Activated CD4-positive, CD25-positive, alpha-beta regulatory T cell treated with anti-CD3 and anti-CD28 coated beads, Interleukin-2, amount 50 U/mL, for 24 hours (primary cell): ENCODE results near the gene TPMT.
A peak's percentile ranks its signal among the peaks of the same experiment; 100 is the strongest.
"Not testable (repeated sequence)": the region's sequence is repeated elsewhere in the genome, so short reads cannot be mapped to it uniquely, and the experiment has no call there.

Source experiments
- ATAC-seq, 2 donors: fragments of 150-1000 bp; cut with Tn5 transposase; one replicate each; pipeline ENCODE4 v1.10.0; 2021; ENCODE audit warnings: mild to moderate bottlenecking in 1 of 2, moderate library complexity in 1 of 2

The TPMT gene

GRCh38 chr6:18154507-18155149 is at the start of gene TPMT:
Gene TPMT (minus strand): TSS chr6:18155077. CDS start chr6:18149127, 5,950 bp downstream.
- ATAC-seq: peak; percentile 58 to 62

- ATAC-seq: no peak
Observed at GRCh38 chr6:18203786-18204185, 48.9 kb upstream of the TPMT start.

DNA sequence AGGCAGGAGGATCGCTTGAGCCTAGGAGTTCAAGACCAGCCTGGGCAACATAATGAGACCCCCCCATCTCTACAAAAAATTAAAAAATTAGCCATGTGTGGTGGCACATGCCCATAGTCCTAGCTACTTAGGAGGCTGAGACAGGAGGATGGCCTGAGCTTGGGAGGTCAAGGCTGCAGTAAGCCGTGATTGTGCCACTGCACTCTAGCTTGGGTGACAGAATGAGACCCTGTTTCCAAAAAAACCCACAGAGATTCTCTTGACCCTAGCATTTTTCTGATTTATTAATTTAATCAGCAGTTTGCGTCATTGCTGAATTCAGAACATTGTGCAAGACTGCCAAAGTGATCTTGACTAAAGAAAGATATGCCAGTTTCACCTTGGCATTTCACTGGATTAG is 37.1 kb upstream of the TPMT start:
- no peak for ATAC-seq

- no peak for ATAC-seq
Observed at GRCh38 chr6:18189196-18189595, 34.3 kb upstream of the TPMT start.

DNA sequence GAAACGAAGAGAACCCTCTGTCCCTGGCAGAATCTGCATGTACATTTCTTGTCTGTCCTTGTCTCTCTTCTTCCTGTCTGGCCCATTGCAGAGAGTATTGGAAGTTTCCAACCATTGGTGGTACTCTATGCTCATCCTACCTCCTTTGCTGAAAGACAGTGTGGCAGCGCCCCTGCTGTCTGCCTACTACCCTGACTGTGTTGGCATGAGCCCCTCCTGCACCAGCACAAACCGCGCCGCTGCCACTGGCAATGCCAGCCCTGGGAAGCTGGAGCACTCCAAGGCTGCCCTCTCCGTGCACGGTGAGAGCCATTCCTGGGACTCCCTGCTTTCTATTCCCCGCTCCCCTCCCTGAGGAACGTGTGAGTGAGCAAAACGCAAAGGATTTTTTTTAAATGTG is 32.8 kb upstream of the TPMT start:
- ATAC-seq: no peak

DNA sequence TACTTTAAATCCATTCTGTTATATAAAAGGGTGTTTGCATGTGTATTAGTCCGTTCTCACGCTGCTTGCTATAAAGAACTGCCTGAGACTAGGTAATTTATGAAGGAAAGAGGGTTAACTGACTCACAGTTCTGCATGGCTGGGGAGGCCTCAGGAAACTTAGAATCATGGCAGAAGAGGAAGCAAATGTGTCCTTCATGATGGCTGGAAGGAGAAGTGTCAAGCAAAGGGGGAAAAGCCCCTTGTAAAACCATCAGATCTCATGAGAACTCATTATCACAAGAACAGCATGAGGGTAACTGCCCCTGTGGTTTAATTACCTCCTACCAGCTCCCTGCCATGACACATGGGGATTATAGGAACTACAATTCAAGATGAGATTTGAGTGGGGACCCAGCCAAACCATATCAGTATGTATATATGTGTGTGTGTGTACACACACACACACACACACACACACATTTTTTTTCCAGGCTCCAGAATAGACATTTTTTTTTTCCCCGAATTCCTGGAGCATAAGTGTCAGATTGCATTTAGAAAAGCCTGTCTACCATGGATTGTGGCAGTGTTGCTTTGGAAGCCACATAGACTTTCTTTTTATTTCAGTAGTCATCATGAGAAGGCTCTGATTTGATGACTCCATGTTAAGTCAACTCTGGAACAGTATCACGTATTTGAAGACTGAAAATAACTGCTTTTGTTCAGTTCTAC is 31.8 kb upstream of the TPMT start:
- ATAC-seq: no peak

GRCh38 chr6:18186033-18186432 is 31.2 kb upstream of the TPMT start:
- no peak for ATAC-seq

GRCh38 chr6:18185624-18186023 is 30.7 kb upstream of the TPMT start:
- no peak for ATAC-seq

DNA sequence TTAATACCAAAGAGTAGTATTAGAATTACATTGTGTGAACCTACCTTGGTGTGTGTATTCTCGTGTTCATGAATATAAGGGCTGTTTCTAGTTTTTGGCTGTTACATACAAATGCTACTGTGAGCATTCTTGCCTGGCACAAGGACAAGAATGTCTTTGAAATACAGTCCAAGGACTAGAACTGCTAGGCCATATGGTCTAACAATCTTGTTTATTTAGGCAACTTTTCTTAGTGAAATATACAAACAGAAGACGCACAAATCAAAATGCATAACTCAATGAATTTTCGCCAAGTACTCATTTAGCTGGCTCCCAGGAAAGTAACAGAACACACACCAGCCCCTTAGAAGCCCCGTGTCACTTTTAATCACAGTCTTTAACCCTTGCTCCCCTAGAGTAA is 28.9 kb upstream of the TPMT start:
- no peak for ATAC-seq

DNA sequence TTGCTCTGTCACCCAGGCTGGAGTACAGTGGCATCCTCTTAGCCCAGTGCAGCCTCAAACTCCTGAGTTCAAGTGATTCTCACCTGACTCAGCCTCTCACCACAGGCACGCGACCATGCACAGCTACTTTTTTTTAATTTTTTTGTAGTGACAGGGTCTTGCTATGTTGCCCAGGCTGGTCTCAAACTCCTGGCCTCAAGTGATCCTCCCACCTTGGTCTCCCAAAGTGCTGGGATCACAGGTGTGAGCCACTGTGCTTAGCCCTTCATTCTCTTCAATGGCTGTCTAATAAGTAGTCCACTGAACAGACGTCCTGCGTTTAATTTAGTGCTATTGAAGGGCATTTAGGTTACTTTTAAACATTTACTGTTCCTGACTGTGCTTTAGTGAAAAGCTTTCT is 27.7 kb upstream of the TPMT start:
- ATAC-seq: no peak

DNA sequence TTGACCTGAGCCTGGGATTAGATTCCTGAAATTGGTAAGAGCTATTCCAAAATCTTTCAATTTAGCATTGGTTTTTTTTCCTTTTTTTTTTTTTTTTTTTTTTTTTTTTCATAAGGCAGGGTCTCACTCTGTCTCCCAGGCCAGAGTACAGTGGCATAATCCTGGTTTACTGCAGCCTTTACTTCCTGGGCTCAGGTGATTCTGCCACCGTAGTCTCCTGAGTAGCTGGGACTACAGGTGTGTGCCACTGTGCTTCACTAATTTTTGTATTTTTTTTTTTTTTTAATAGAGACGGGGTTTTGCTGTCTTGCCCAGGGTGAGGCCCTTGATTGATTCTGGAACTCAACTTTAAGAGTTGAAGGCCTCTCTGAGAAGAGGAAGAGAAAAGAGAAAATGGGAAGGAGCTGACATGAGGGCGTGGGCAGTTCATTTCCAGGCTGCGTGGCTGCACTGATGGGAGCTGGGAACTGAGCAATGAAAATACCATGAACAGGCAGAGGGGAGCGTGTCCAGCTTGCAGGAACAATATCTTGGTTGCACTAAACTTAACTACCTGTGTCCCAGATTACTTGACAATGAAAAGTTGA is 25.0 kb upstream of the TPMT start:
- no peak for ATAC-seq

DNA sequence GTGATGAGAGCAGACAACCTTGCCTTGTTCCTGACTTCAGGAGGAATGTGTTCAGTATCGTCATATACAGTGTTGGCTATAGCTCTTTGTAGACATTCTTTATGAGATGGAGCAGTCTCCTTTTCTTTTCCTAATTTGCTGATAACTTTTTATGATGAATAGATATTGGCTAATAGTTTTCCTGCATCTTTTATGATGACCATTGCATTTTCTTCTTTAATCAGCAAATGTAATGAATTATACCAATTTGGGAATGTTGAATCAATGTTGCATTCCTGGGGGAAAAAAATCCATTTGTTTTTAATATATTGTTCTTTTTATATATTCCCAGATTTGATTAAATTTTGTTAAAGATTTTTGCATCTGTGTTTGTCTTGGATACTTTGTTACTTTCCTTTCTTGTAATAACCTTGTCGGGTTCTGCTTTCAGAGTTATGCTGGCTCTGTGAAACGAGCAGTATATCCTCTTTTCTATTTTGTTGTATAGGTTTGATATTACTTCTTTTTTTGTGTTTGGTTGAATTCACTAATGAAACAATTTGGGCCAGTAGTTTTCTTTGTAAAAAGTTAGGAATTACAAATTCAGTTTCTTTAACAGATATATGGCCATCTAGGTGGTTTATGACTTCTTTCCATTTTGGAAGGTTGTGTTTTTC is 24.2 kb upstream of the TPMT start:
- no peak for ATAC-seq

DNA sequence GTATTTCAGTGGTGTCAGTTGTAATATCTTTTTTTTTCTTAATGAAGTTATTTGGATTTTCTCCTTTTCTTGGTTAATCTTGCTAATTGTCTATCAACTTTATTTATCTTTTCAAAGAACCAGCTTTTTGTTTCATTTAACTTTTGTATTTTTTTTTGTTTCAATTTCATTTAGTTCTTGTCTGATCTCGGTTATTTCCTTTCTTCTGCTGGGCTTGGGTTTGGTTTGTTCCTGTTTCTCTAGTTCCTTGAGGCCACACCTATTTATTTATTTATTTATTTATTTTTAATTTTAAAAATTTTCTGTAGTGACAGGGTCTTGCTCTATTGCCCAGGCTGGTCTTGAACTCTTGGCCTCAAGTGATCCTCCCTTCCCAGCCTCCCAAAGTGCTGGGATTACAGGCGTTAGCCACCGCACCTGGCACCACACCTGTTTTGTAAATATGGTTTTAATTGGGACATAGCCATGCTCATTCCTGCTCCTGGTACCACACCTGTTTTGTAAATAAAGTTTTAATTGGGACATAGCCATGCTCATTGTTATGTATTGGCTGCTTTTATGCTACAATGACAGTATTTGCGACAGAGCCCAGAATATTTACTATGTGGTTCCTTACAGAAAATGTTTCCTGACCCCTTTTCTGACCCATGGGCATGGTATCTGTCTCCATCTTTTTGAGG is 22.5 kb upstream of the TPMT start:
- no peak for ATAC-seq

DNA sequence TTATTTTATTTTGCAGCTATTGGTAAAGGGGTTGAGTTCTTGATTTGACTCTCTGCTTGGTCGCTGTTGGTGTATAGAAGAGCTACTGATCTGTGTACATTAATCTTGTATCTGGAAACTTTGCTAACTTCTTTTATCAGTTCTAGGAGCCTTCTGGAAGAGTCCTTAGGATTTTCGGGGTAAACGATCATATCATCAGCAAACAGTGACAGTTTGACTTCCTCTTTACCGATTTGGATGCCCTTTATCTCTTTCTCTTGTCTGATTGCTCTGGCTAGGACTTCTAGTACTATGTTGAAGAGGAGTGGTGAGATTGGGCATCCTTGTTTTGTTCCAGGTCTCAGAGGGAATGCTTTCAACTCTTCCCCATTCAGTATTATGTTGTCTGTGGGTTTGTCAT is 21.3 kb upstream of the TPMT start:
- not testable (repeated sequence) for ATAC-seq

GRCh38 chr6:18171871-18172270 is 17.0 kb upstream of the TPMT start:
- no peak for ATAC-seq

DNA sequence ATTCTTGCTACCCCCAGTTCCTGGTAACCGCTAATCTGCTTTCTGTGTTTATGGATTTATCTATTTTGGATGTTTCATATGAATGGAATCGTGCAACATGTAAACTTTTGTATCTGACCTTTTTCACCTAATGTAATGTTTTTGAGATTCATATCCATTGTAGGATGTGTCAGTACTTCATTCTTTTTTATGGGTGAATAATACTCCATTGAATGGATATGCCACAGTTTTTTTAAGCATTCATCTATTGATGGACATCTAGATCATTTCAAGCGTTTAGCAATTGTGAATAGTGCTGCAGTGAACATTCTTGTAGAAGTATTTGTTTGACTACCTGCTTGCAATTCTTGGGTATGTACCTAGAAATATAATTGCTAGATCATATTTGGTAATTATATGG is 13.4 kb upstream of the TPMT start:
- ATAC-seq: no peak

DNA sequence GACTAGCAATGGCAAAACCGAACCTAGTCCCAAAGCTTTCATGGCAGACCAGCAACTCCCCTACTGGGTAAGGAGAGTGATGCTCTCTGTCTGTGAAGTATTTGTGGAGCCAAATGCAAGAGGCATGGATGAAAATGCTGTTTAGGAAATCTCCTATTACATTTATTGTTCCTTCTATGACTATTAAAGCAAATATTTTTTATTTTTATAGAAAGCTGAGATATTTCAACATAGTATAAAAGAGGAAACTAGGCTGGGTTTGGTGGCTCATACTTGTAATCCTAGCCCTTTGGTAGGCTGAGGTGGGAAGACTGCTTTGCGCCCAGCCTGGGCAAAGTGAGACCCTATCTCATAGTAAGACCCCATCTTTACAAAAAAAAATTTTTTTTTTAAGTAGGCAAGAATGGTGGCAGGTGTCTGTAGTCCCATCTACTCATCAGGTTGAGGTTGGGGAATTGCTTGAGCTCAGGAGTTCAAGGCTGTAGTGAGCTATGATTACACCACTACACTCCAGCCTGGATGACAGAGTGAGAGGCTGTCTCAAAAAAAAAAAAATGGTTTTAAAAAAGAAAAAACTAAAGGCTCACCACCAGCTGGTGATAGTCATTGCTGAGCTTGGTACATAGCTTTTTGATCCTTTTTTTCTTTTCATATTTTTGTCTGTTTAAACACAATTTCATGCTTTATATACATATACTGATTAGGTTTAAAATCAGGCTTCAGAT is 11.6 kb upstream of the TPMT start:
- no peak for ATAC-seq

GRCh38 chr6:18165751-18166150 is 10.9 kb upstream of the TPMT start:
- no peak for ATAC-seq

DNA sequence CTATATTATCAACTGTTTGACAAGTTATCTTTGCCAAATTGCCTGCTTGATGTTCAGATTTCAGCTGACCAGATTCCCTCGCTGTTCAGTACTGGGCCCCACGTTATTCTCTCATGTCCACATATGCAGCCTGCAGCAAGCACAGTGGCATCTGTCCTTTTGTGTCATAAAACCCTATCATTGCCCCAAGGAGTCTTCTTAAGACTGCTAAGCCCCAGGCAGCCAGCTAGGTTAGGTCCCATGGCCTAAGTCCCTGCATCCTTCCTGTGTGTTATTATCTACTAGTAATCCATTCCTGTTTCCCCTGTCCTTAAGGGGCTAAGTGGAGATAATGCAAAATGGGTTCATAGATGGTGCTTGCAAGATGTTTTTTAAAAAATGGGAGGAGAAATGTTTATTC is 7.5 kb upstream of the TPMT start:
- ATAC-seq: no peak

GRCh38 chr6:18161431-18161830 is 6.6 kb upstream of the TPMT start:
- ATAC-seq: no peak

GRCh38 chr6:18160911-18161310 is 6.0 kb upstream of the TPMT start:
- peak; percentile 36 to 67 for ATAC-seq

DNA sequence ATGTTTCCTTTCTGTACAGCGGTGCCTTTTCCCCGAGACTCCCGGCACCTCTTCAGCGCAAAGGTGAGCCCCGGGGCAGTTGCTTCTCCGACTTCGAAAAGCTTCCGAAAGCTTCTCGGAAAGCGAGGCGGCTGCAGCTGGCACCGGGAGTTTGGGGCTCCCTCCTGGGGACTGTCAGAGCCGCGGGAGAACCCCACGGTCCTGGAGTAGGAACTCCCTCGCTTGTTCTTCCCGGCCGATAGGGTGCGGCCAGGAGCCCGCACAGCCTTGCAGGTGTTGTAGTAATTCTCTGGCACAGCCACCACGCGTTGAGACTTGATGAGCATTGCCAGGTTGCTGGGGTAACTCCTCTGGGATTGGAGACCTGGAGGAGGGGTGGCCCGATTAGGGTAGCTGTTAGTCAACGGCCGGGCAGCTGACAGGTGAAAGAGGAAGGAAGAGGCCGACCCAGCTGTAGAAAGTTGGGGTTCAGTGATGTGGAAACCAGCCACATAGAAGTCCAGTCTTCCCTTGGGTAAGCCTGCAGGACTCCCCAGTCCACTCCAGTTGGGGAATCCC is 1.1 kb upstream of the TPMT start:
- ATAC-seq: peak in 1 of 2 donors; percentile 4
